Measurements from ENCODE around the gene AMDHD2. TPM values are rescaled to one million over a fixed set of nuclear protein-coding genes. Genes with fewer than 3 reads are reported as not detected.
"Not testable (repeated sequence)": the region's sequence is repeated elsewhere in the genome, so short reads cannot be mapped to it uniquely, and the experiment has no call there.

AMDHD2 gene
- total RNA-seq, 1 donor from 2014 or later: 11.7 TPM

- Histone ChIP-seq H4K20me1 (ENCODE audit: low read depth) (peaks cover 54% of the 10 kb centered on the region), H3K4me1 (peaks cover 6% of the 10 kb centered on the region), H3K36me3 (no peaks in the 10 kb centered on the region), H3K79me2 (ENCODE audit: low read depth) (peaks cover 10% of the 10 kb centered on the region), H3K9me3 (ENCODE audit: low read depth) (no peaks in the 10 kb centered on the region), H3K4me2 (no peak overlapping the region), H3F3A (ENCODE audit: low read depth) (peaks cover 9% of the 10 kb centered on the region), H3K4me3 (no peak overlapping the region), H2AFZ (replicated peaks) (no peak overlapping the region), H3K9ac (no peak overlapping the region), H3K27ac (no peak overlapping the region), H3K27me3 (peaks cover 32% of the 10 kb centered on the region)
- peaks cover 18% of the 10 kb centered on the region for H3K4me1 Mint-ChIP-seq
- no peak for DNase-seq (ENCODE audit: low spot score)
- no peak overlapping the region for H3K4me3 Mint-ChIP-seq
- no peak overlapping the region for H3K27ac Mint-ChIP-seq
- TF ChIP-seq EZH2phosphoT487 (IDR thresholded peaks at IDR 0.05) (no peak), EZH2 (IDR thresholded peaks at IDR 0.05) (no peak)
- no peaks in the 10 kb centered on the region for H3K9me3 Mint-ChIP-seq
- no peaks in the 10 kb centered on the region for H3K36me3 Mint-ChIP-seq
- no peaks in the 10 kb centered on the region for H3K27me3 Mint-ChIP-seq (ENCODE audit: insufficient read depth, low read depth)
Observed at GRCh38 chr16:2478279-2478678, 41.9 kb upstream of the AMDHD2 start.

- not testable (repeated sequence) for H3K4me2 ChIP-seq; H3K27me3 Mint-ChIP-seq (ENCODE audit: insufficient read depth, low read depth); H3K27ac ChIP-seq; H3K4me3 ChIP-seq; H3K9me3 Mint-ChIP-seq; H3K4me1 ChIP-seq; H3F3A ChIP-seq (ENCODE audit: low read depth); H3K36me3 Mint-ChIP-seq; H3K36me3 ChIP-seq; H3K4me3 Mint-ChIP-seq; H3K79me2 ChIP-seq (ENCODE audit: low read depth); H3K9ac ChIP-seq; H2AFZ ChIP-seq (replicated peaks); DNase-seq (ENCODE audit: low spot score); H3K9me3 ChIP-seq (ENCODE audit: low read depth); H3K27ac Mint-ChIP-seq
- Histone ChIP-seq H3K27me3 (peaks cover 19% of the 10 kb centered on the region), H4K20me1 (ENCODE audit: low read depth) (peaks cover 56% of the 10 kb centered on the region)
- peaks cover 27% of the 10 kb centered on the region for H3K4me1 Mint-ChIP-seq
Observed at GRCh38 chr16:2479996-2480395, 40.2 kb upstream of the AMDHD2 start.

- Histone ChIP-seq H3K4me1 (peaks cover 3% of the 10 kb centered on the region), H3K4me2 (no peak overlapping the region), H3F3A (ENCODE audit: low read depth) (peaks cover 5% of the 10 kb centered on the region), H3K4me3 (no peak overlapping the region), H3K9me3 (ENCODE audit: low read depth) (no peaks in the 10 kb centered on the region), H3K27ac (no peak overlapping the region), H4K20me1 (ENCODE audit: low read depth) (peaks cover 49% of the 10 kb centered on the region), H2AFZ (replicated peaks) (no peak overlapping the region), H3K9ac (no peak overlapping the region), H3K36me3 (no peaks in the 10 kb centered on the region), H3K79me2 (ENCODE audit: low read depth) (peaks cover 10% of the 10 kb centered on the region), H3K27me3 (peaks cover 12% of the 10 kb centered on the region)
- Mint-ChIP-seq H3K36me3 (no peaks in the 10 kb centered on the region), H3K27me3 (ENCODE audit: insufficient read depth, low read depth) (peaks cover 2% of the 10 kb centered on the region), H3K27ac (no peak overlapping the region), H3K4me3 (no peak overlapping the region), H3K4me1 (peaks cover 30% of the 10 kb centered on the region), H3K9me3 (no peaks in the 10 kb centered on the region)
- no peak for DNase-seq (ENCODE audit: low spot score)
- TF ChIP-seq EZH2 (IDR thresholded peaks at IDR 0.05): no peak
Observed at GRCh38 chr16:2480948-2481347, 39.2 kb upstream of the AMDHD2 start.

- TF ChIP-seq EZH2 (IDR thresholded peaks at IDR 0.05): no peak
- no peak for TF ChIP-seq EZH2phosphoT487 (IDR thresholded peaks at IDR 0.05)
- Histone ChIP-seq H3K4me2 (no peak overlapping the region), H3K36me3 (no peaks in the 10 kb centered on the region), H3K9me3 (ENCODE audit: low read depth) (no peaks in the 10 kb centered on the region), H3K4me3 (no peak overlapping the region), H3F3A (ENCODE audit: low read depth) (no peaks in the 10 kb centered on the region), H3K79me2 (ENCODE audit: low read depth) (peaks cover 4% of the 10 kb centered on the region), H3K27ac (no peak overlapping the region), H3K9ac (no peak overlapping the region), H3K27me3 (peaks cover 5% of the 10 kb centered on the region), H4K20me1 (ENCODE audit: low read depth) (peaks cover 44% of the 10 kb centered on the region), H3K4me1 (no peaks in the 10 kb centered on the region), H2AFZ (replicated peaks) (no peak overlapping the region)
- Mint-ChIP-seq H3K9me3 (no peaks in the 10 kb centered on the region), H3K4me3 (no peak overlapping the region), H3K4me1 (peaks cover 25% of the 10 kb centered on the region), H3K27ac (no peak overlapping the region), H3K36me3 (no peaks in the 10 kb centered on the region), H3K27me3 (ENCODE audit: insufficient read depth, low read depth) (peaks cover 2% of the 10 kb centered on the region)
- no peak for DNase-seq (ENCODE audit: low spot score)
Observed at GRCh38 chr16:2481676-2482075, 38.5 kb upstream of the AMDHD2 start.

GRCh38 chr16:2482249-2482648, 37.9 kb upstream of the AMDHD2 start:
- H3K36me3 ChIP-seq: no peaks in the 10 kb centered on the region
- H3K9ac ChIP-seq: peak overlapping the region; percentile 32
- no peak for DNase-seq (ENCODE audit: low spot score)

More at GRCh38 chr16:2482249-2482648, 37.9 kb upstream of the AMDHD2 start:
- Histone ChIP-seq H4K20me1 (ENCODE audit: low read depth) (peaks cover 38% of the 10 kb centered on the region), H3K4me1 (no peaks in the 10 kb centered on the region), H3K9me3 (ENCODE audit: low read depth) (no peaks in the 10 kb centered on the region), H3K79me2 (ENCODE audit: low read depth) (no peaks in the 10 kb centered on the region), H2AFZ (replicated peaks) (no peak overlapping the region), H3K27ac (no peak overlapping the region), H3K4me3 (no peak overlapping the region), H3K4me2 (no peak overlapping the region), H3F3A (ENCODE audit: low read depth) (no peaks in the 10 kb centered on the region), H3K27me3 (no peaks in the 10 kb centered on the region)
- no peak overlapping the region for H3K27ac Mint-ChIP-seq
- H3K36me3 Mint-ChIP-seq: no peaks in the 10 kb centered on the region
- H3K27me3 Mint-ChIP-seq (ENCODE audit: insufficient read depth, low read depth): peaks cover 5% of the 10 kb centered on the region
- no peak for TF ChIP-seq EZH2 (IDR thresholded peaks at IDR 0.05)
- TF ChIP-seq EZH2phosphoT487 (IDR thresholded peaks at IDR 0.05): no peak
- no peak overlapping the region for H3K4me3 Mint-ChIP-seq
- H3K9me3 Mint-ChIP-seq: no peaks in the 10 kb centered on the region
- H3K4me1 Mint-ChIP-seq: peaks cover 28% of the 10 kb centered on the region
